Measurements from ENCODE around the gene ZC3H18.

- TF ChIP-seq, protein P1, sequence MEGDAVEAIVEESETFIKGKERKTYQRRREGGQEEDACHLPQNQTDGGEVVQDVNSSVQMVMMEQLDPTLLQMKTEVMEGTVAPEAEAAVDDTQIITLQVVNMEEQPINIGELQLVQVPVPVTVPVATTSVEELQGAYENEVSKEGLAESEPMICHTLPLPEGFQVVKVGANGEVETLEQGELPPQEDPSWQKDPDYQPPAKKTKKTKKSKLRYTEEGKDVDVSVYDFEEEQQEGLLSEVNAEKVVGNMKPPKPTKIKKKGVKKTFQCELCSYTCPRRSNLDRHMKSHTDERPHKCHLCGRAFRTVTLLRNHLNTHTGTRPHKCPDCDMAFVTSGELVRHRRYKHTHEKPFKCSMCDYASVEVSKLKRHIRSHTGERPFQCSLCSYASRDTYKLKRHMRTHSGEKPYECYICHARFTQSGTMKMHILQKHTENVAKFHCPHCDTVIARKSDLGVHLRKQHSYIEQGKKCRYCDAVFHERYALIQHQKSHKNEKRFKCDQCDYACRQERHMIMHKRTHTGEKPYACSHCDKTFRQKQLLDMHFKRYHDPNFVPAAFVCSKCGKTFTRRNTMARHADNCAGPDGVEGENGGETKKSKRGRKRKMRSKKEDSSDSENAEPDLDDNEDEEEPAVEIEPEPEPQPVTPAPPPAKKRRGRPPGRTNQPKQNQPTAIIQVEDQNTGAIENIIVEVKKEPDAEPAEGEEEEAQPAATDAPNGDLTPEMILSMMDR (conservative IDR thresholded peaks at IDR 0.05): peak; percentile 59
- no peak for TF ChIP-seq ZFX (IDR thresholded peaks at IDR 0.05)
These were observed 8.5 kb upstream of the ZC3H18 start for GRCh38 chr16:88561485-88562359.
